HCT116 (cell line): ENCODE data around the gene PHTF1. TPM values are rescaled to one million over a fixed set of nuclear protein-coding genes. Genes with fewer than 3 reads are reported as not detected.

ENCODE experiments used
- ATAC-seq: fragments of 200-7000 bp; cut with Tn5 transposase; 2 replicates; pipeline ENCODE4 v1.9.1; 2020; ENCODE audit warnings: mild to moderate bottlenecking, moderate library complexity
- BruUV-seq: library from RNA; stranded (reverse); fragments of 400-500 nt; replicated peaks from 2 replicates; lab custom pipeline; 2021; lab: Mats Ljungman, UMichigan
- CTCF ChIA-PET: fragments of 300-600 bp; sonication (Branson Sonifier 250); formaldehyde crosslinking; loops from one replicate; lab custom pipeline; 2021; ENCODE audit warnings: antibody characterized with exemption; lab: Charles Lee
- POLR2A ChIA-PET: fragments of 300-600, 350-600 bp; sonication (Branson Sonifier 250); formaldehyde crosslinking; loops from one replicate; lab custom pipeline; 2021; ENCODE audit warnings: antibody characterized with exemption; lab: Charles Lee
- RAD21 ChIA-PET, 2 experiments: fragments of 300-600 bp; sonication (Branson Sonifier 250); formaldehyde crosslinking; loops; one replicate each; lab custom pipeline; 2023; ENCODE audit warnings: low total read pairs in 2 of 2; ENCODE audit not compliant: uncharacterized antibody in 2 of 2, unreplicated experiment in 2 of 2, low non-redundant PET in 1 of 2; lab: Charles Lee
- DNase-seq: peaks from one replicate; pipeline ENCODE4 v3.0.0-alpha.2; 2010; ENCODE audit warnings: low read depth, low spot score
- H2AFZ ChIP-seq: fragments of 200-600 bp; shearing (Covaris generic), sonication (generic); 2 replicates; pipeline ENCODE4 v1.6.1; 2017; ENCODE audit warnings: low read depth, mixed run types, mixed read lengths, antibody characterized with exemption, low read length; ENCODE audit not compliant: poor library complexity, severe bottlenecking
- H3K27ac ChIP-seq: 2 replicates; pipeline ENCODE4 v1.5.1; 2012; ENCODE audit warnings: low read depth, low read length
- H3K27me3 ChIP-seq: fragments of 200-600 bp; sonication (generic); 2 replicates; pipeline ENCODE4 v1.6.1; 2016; ENCODE audit warnings: mixed run types, low read length, mixed read lengths; ENCODE audit not compliant: insufficient read depth
- H3K36me3 ChIP-seq, 2 experiments: fragments of 200-500 bp in 1 of 2; fragments of 200-600 bp in 1 of 2; sonication (Bioruptor generic) in 1 of 2; sonication (generic) in 1 of 2; 2 replicates each; pipeline versions ENCODE4 v1.5.1 to v1.6.1; 2014 to 2016; ENCODE audit warnings: low read length in 2 of 2, inconsistent platforms in 1 of 2, mixed read lengths in 1 of 2, mixed run types in 1 of 2; ENCODE audit not compliant: insufficient read depth in 2 of 2, control insufficient read depth in 1 of 2
- H3K4me1 ChIP-seq, 2 experiments: fragments of 200-600 bp in 1 of 2; sonication (generic) in 1 of 2; 2 replicates each; pipeline versions ENCODE4 v1.5.1 to v1.6.1; 2012 to 2017; ENCODE audit warnings: low read length in 2 of 2, inconsistent platforms in 1 of 2, mild to moderate bottlenecking in 1 of 2, mixed read lengths in 1 of 2, mixed run types in 1 of 2, moderate library complexity in 1 of 2; ENCODE audit not compliant: insufficient read depth in 2 of 2, control insufficient read depth in 1 of 2
- H3K4me2 ChIP-seq: fragments of 200-600 bp; sonication (generic); 2 replicates; pipeline ENCODE4 v1.6.1; 2017; ENCODE audit warnings: mixed run types, low read length, mixed read lengths
- H3K4me3 ChIP-seq, 2 experiments: fragments of 200-600 bp in 1 of 2; sonication (generic) in 1 of 2; replicated peaks in 1 of 2; 2 replicates each; pipeline ENCODE4 v1.5.1; 2011 to 2016; ENCODE audit warnings: low read length in 2 of 2, control low read depth in 1 of 2, low read depth in 1 of 2, mild to moderate bottlenecking in 1 of 2, mixed read lengths in 1 of 2, mixed run types in 1 of 2
- H3K79me2 ChIP-seq: fragments of 200-600 bp; sonication (generic); 2 replicates; pipeline ENCODE4 v1.6.1; 2017; ENCODE audit warnings: mild to moderate bottlenecking, mixed run types, low read length, moderate library complexity, mixed read lengths; ENCODE audit not compliant: insufficient read depth
- H3K9ac ChIP-seq: fragments of 200-600 bp; sonication (generic); 2 replicates; pipeline ENCODE4 v1.6.1; 2016; ENCODE audit warnings: low read length, mixed read lengths
- H3K9me2 ChIP-seq: fragments of 200-600 bp; sonication (generic), shearing (Covaris generic); 2 replicates; pipeline ENCODE4 v1.6.1; 2017; ENCODE audit warnings: mixed run types, mild to moderate bottlenecking, moderate library complexity; ENCODE audit not compliant: insufficient read depth
- H3K9me3 ChIP-seq, 2 experiments: fragments of 200-500 bp in 1 of 2; fragments of 200-600 bp in 1 of 2; sonication (Bioruptor generic) in 1 of 2; sonication (generic) in 1 of 2; 2 replicates each; pipeline ENCODE4 v1.6.1; 2014 to 2017; ENCODE audit warnings: low read length in 2 of 2, mixed read lengths in 2 of 2, inconsistent platforms in 1 of 2, low read depth in 1 of 2, mild to moderate bottlenecking in 1 of 2, mixed run types in 1 of 2, moderate library complexity in 1 of 2; ENCODE audit not compliant: control insufficient read depth in 1 of 2, insufficient read depth in 1 of 2
- H4K20me1 ChIP-seq: fragments of 200-600 bp; sonication (generic), shearing (Covaris generic); 2 replicates; pipeline ENCODE4 v1.6.1; 2017; ENCODE audit warnings: mixed run types, mild to moderate bottlenecking, moderate library complexity; ENCODE audit not compliant: insufficient read depth
- CTCF ChIP-seq, 3 experiments: fragments of 200-600 bp in 1 of 3; sonication (generic) in 1 of 3; IDR thresholded peaks in 2 of 3; conservative IDR thresholded peaks in 1 of 3; 2 replicates each; pipeline ENCODE4 v1.5.1; 2012 to 2017; ENCODE audit warnings: low read depth in 2 of 3, low read length in 2 of 3, antibody characterized with exemption in 1 of 3, borderline replicate concordance in 1 of 3, control low read depth in 1 of 3, mild to moderate bottlenecking in 1 of 3, mixed read lengths in 1 of 3, mixed run types in 1 of 3, moderate library complexity in 1 of 3; ENCODE audit not compliant: insufficient read depth in 1 of 3
- EGR1 ChIP-seq: IDR thresholded peaks from 2 replicates; pipeline ENCODE4 v1.6.1; 2012; ENCODE audit warnings: low read depth
- ELF1 ChIP-seq: IDR thresholded peaks from 2 replicates; pipeline ENCODE4 v1.6.1; 2012; ENCODE audit warnings: low read depth, borderline replicate concordance
- EZH2 ChIP-seq: fragments of 200-600 bp; sonication (generic); IDR thresholded peaks from 2 replicates; pipeline ENCODE4 v1.6.1; 2017; ENCODE audit warnings: antibody characterized with exemption, mixed run types
- MAX ChIP-seq: IDR thresholded peaks from 2 replicates; pipeline ENCODE4 v1.6.1; 2012
- POLR2AphosphoS5 ChIP-seq: IDR thresholded peaks from 2 replicates; pipeline ENCODE4 v1.6.1; 2011; ENCODE audit warnings: mild to moderate bottlenecking, low read depth, low read length, moderate library complexity
- RAD21 ChIP-seq: IDR thresholded peaks from 2 replicates; pipeline ENCODE4 v1.6.1; 2012; ENCODE audit warnings: low read depth, mild to moderate bottlenecking
- intact Hi-C: fragments of 100-400 bp; cut with micrococcal nuclease; formaldehyde crosslinking; loops from 2 replicates; pipeline ENCODE4 v1.10.0; 2022
- total RNA-seq: library from RNA; stranded (reverse); gene quantifications from one replicate; pipeline ENCODE4 v1.2.1, GENCODE V29; 2021; ENCODE audit not compliant: unreplicated experiment

The PHTF1 gene
- total RNA-seq, 1 experiment from 2014 or later: 11.4 TPM

- no peak for TF ChIP-seq CTCF (IDR thresholded peaks at IDR 0.05 in 2 of 3, conservative IDR thresholded peaks at IDR 0.05 in 1 of 3; ENCODE audit: borderline replicate concordance in 1 of 3, insufficient read depth in 1 of 3, low read depth in 2 of 3, low read length in 2 of 3)
- TF ChIP-seq RAD21: no peak
- no peak for TF ChIP-seq MAX
- TF ChIP-seq POLR2AphosphoS5: no peak
- TF ChIP-seq ELF1: no peak
- TF ChIP-seq EGR1: no peak
- TF ChIP-seq, all 23 proteins: peak for 0
Measured at GRCh38 chr1:113797472-113797871, 38.2 kb upstream of the PHTF1 start (continued).

GRCh38 chr1:113793878-113794834, 34.9 kb upstream of the PHTF1 start:
- peaks cover 8% of the 10 kb centered on the region; the same call in 1 of the 2 replicates for H3K79me2 ChIP-seq
- H3K9me2 ChIP-seq: no peaks in the 10 kb centered on the region
- peaks cover 6 to 8% of the 10 kb centered on the region in 2 experiments; a peak in 1 of 4 replicates for H3K36me3 ChIP-seq
- no peak for ATAC-seq
- H3K27ac ChIP-seq: no peak overlapping the region
- no TSS peak for BruUV-seq
- TF ChIP-seq EZH2: no peak
- TF ChIP-seq, all 23 proteins: peak for 0
- DNase-seq: no peak
- H3K27me3 ChIP-seq: no peaks in the 10 kb centered on the region
- H3K9ac ChIP-seq: no peak overlapping the region
- no peak overlapping the region for H3K4me2 ChIP-seq
- H2AFZ ChIP-seq: no peak overlapping the region
- POLR2A ChIA-PET: no interaction called here
- CTCF ChIA-PET: no interaction called here
- H3K4me3 ChIP-seq: no peak overlapping the region
- no peaks in the 10 kb centered on the region for H3K9me3 ChIP-seq
- intact Hi-C loops: no loop called here
- RAD21 ChIA-PET: no interaction called here
- H4K20me1 ChIP-seq: no peaks in the 10 kb centered on the region
- peaks cover 0 to 6% of the 10 kb centered on the region in 2 experiments; a peak in 1 of 4 replicates for H3K4me1 ChIP-seq
